NOMO-1 (cell line): ENCODE measurements around the gene TSPAN4.

Experiments used
- DNase-seq, 2 experiments: peaks; one replicate each; lab custom pipeline; 2025; ENCODE audit not compliant: unreplicated experiment in 2 of 2; lab: John Stamatoyannopoulos, UW

TSPAN4 gene

GRCh38 chr11:847876-848275, 5.2 kb downstream of the TSPAN4 start:
- DNase-seq, result no peak

- DNase-seq, result peak; percentile 9 to 21
Measured at GRCh38 chr11:848380-848931, 5.8 kb downstream of the TSPAN4 start.

GRCh38 chr11:849104-849824, 6.6 kb downstream of the TSPAN4 start:
- DNase-seq, result no peak

- DNase-seq, result no peak
Measured at GRCh38 chr11:849951-850774, 7.5 kb downstream of the TSPAN4 start.

- DNase-seq, result no peak
Measured at GRCh38 chr11:850775-851763, 8.4 kb downstream of the TSPAN4 start.

GRCh38 chr11:852762-853161, 10.1 kb downstream of the TSPAN4 start:
- DNase-seq, result no peak

GRCh38 chr11:853682-854448, 11.2 kb downstream of the TSPAN4 start:
- DNase-seq, result no peak

GRCh38 chr11:854601-855329, 12.1 kb downstream of the TSPAN4 start:
- DNase-seq, result no peak

- no peak for DNase-seq
Measured at GRCh38 chr11:855330-855674, 12.7 kb downstream of the TSPAN4 start.

GRCh38 chr11:855796-856195, 13.1 kb downstream of the TSPAN4 start:
- DNase-seq, result no peak

- DNase-seq, result no peak
Measured at GRCh38 chr11:856397-856796, 13.7 kb downstream of the TSPAN4 start.

- no peak for DNase-seq
Measured at GRCh38 chr11:858053-858761, 15.6 kb downstream of the TSPAN4 start.

- no peak for DNase-seq
Measured at GRCh38 chr11:858762-859339, 16.2 kb downstream of the TSPAN4 start.

GRCh38 chr11:859394-860131, 16.9 kb downstream of the TSPAN4 start:
- no peak for DNase-seq

- DNase-seq, result no peak
Measured at GRCh38 chr11:860234-861104, 17.8 kb downstream of the TSPAN4 start.

- DNase-seq, result no peak
Measured at GRCh38 chr11:861105-861479, 18.4 kb downstream of the TSPAN4 start.
